ENCODE results near the gene PRSS16. TPM values are rescaled to one million over a fixed set of nuclear protein-coding genes. Genes with fewer than 3 reads are reported as not detected.

Gene PRSS16
- total and polyA plus RNA-seq, 9 of the 15 experiments (the other 6 are each of a cell fraction or from before 2014, with no cell fraction given): 4.5 to 21.3 (median 12.1) TPM

DNA sequence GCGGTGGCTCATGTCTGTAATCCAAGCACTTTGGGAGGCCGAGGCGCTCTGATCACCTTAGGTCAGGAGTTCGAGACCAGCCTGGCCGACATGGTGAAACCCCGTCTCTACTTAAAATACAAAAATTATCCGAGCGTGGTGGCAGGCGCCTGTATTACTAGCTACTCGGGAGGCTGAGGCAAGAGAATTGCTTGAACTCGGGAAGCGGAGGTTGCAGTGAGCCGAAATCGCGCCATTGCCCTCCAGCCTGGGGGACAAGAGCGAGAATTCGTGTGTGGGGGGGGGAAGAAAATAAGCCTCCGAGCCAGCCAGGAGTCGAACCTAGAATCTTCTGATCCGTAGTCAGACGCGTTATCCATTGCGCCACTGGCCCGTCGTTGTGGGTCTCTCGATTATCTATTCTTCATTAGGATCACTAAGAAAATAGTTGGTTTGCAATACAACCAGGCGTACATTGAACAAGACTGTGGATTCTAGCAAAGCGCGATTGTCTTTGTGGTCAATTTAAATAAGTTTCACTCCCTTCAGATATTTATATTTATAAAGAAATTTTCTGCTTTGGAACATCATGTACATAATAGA is 33.9 kb upstream of the PRSS16 start (continued):
- TF ChIP-seq, protein P1, sequence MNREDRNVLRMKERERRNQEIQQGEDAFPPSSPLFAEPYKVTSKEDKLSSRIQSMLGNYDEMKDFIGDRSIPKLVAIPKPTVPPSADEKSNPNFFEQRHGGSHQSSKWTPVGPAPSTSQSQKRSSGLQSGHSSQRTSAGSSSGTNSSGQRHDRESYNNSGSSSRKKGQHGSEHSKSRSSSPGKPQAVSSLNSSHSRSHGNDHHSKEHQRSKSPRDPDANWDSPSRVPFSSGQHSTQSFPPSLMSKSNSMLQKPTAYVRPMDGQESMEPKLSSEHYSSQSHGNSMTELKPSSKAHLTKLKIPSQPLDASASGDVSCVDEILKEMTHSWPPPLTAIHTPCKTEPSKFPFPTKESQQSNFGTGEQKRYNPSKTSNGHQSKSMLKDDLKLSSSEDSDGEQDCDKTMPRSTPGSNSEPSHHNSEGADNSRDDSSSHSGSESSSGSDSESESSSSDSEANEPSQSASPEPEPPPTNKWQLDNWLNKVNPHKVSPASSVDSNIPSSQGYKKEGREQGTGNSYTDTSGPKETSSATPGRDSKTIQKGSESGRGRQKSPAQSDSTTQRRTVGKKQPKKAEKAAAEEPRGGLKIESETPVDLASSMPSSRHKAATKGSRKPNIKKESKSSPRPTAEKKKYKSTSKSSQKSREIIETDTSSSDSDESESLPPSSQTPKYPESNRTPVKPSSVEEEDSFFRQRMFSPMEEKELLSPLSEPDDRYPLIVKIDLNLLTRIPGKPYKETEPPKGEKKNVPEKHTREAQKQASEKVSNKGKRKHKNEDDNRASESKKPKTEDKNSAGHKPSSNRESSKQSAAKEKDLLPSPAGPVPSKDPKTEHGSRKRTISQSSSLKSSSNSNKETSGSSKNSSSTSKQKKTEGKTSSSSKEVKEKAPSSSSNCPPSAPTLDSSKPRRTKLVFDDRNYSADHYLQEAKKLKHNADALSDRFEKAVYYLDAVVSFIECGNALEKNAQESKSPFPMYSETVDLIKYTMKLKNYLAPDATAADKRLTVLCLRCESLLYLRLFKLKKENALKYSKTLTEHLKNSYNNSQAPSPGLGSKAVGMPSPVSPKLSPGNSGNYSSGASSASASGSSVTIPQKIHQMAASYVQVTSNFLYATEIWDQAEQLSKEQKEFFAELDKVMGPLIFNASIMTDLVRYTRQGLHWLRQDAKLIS (CRISPR knock-in tag; IDR thresholded peaks at IDR 0.05): 0 out of 2 replicates have a peak, but pooled peaks have one; percentile 9
- TF ChIP-seq, protein P2, sequence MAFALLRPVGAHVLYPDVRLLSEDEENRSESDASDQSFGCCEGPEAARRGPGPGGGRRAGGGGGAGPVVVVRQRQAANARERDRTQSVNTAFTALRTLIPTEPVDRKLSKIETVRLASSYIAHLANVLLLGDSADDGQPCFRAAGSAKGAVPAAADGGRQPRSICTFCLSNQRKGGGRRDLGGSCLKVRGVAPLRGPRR (CRISPR knock-in tag; IDR thresholded peaks at IDR 0.05): 0 out of 2 replicates have a peak, but pooled peaks have one; percentile 22
- TF ChIP-seq PTTG1 (tag; IDR thresholded peaks at IDR 0.05; ENCODE audit: low read depth): no peak
- TF ChIP-seq, protein P3, sequence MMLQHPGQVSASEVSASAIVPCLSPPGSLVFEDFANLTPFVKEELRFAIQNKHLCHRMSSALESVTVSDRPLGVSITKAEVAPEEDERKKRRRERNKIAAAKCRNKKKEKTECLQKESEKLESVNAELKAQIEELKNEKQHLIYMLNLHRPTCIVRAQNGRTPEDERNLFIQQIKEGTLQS (IDR thresholded peaks at IDR 0.05): no peak; the same call in 1 of the 2 replicates
- TF ChIP-seq, protein P3 (CRISPR knock-in tag; conservative IDR thresholded peaks at IDR 0.05): no peak
- TF ChIP-seq, protein P4, sequence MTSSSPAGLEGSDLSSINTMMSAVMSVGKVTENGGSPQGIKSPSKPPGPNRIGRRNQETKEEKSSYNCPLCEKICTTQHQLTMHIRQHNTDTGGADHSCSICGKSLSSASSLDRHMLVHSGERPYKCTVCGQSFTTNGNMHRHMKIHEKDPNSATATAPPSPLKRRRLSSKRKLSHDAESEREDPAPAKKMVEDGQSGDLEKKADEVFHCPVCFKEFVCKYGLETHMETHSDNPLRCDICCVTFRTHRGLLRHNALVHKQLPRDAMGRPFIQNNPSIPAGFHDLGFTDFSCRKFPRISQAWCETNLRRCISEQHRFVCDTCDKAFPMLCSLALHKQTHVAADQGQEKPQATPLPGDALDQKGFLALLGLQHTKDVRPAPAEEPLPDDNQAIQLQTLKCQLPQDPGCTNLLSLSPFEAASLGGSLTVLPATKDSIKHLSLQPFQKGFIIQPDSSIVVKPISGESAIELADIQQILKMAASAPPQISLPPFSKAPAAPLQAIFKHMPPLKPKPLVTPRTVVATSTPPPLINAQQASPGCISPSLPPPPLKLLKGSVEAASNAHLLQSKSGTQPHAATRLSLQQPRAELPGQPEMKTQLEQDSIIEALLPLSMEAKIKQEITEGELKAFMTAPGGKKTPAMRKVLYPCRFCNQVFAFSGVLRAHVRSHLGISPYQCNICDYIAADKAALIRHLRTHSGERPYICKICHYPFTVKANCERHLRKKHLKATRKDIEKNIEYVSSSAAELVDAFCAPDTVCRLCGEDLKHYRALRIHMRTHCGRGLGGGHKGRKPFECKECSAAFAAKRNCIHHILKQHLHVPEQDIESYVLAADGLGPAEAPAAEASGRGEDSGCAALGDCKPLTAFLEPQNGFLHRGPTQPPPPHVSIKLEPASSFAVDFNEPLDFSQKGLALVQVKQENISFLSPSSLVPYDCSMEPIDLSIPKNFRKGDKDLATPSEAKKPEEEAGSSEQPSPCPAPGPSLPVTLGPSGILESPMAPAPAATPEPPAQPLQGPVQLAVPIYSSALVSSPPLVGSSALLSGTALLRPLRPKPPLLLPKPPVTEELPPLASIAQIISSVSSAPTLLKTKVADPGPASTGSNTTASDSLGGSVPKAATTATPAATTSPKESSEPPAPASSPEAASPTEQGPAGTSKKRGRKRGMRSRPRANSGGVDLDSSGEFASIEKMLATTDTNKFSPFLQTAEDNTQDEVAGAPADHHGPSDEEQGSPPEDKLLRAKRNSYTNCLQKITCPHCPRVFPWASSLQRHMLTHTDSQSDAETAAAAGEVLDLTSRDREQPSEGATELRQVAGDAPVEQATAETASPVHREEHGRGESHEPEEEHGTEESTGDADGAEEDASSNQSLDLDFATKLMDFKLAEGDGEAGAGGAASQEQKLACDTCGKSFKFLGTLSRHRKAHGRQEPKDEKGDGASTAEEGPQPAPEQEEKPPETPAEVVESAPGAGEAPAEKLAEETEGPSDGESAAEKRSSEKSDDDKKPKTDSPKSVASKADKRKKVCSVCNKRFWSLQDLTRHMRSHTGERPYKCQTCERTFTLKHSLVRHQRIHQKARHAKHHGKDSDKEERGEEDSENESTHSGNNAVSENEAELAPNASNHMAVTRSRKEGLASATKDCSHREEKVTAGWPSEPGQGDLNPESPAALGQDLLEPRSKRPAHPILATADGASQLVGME (CRISPR knock-in tag; IDR thresholded peaks at IDR 0.05): no peak
- TF ChIP-seq KLF10 (CRISPR knock-in tag; IDR thresholded peaks at IDR 0.05): no peak
- TF ChIP-seq RBBP5 (IDR thresholded peaks at IDR 0.05; ENCODE audit: borderline replicate concordance, insufficient read depth, low read length, poor library complexity, severe bottlenecking): peak; percentile 66
- no peak for TF ChIP-seq ZNF146 (CRISPR knock-in tag; IDR thresholded peaks at IDR 0.05; ENCODE audit: unreplicated experiment)
- peak; percentile 93 for TF ChIP-seq ZNF764 (CRISPR knock-in tag; IDR thresholded peaks at IDR 0.05; ENCODE audit: low read depth)
- TF ChIP-seq BCL6 (CRISPR knock-in tag; IDR thresholded peaks at IDR 0.05): no peak
- peak; percentile 39; the same call in 1 of the 2 replicates for TF ChIP-seq GATAD2B (IDR thresholded peaks at IDR 0.05; ENCODE audit: borderline replicate concordance)

Data from K562 (cell line).